Spleen (tissue), 7 donors: ENCODE measurements around the gene EEF1AKMT4.

ENCODE experiments used
- POLR2A ChIP-seq, 3 donors: fragments of 450-650 bp; IDR thresholded peaks; one replicate each; pipeline ENCODE4 v1.5.1; 2017; ENCODE audit warnings: antibody characterized with exemption in 3 of 3, mild to moderate bottlenecking in 1 of 3
- TF ChIP-seq, protein P1 (sequence below), 11 experiments: fragments of 200-600 bp in 7 of 11; fragments of 450-650 bp in 4 of 11; sonication (generic) in 4 of 11; IDR thresholded peaks in 8 of 11; conservative IDR thresholded peaks in 3 of 11; 1 replicate in 7 of 11; 2 replicates in 4 of 11; pipeline versions ENCODE4 v1.4.0 to v1.8.0; 2016 to 2021; ENCODE audit warnings: antibody characterized with exemption in 11 of 11, inconsistent platforms in 4 of 11, mild to moderate bottlenecking in 1 of 11
- donor health status: DM: no; HTN: no; CAD: no; lungs with moderate emphysema.
- donor health status: DM: no; HTN: no; CAD: no.
- donor health status: DM: no; HTN: no; CAD: no.

- TF ChIP-seq, protein P1, sequence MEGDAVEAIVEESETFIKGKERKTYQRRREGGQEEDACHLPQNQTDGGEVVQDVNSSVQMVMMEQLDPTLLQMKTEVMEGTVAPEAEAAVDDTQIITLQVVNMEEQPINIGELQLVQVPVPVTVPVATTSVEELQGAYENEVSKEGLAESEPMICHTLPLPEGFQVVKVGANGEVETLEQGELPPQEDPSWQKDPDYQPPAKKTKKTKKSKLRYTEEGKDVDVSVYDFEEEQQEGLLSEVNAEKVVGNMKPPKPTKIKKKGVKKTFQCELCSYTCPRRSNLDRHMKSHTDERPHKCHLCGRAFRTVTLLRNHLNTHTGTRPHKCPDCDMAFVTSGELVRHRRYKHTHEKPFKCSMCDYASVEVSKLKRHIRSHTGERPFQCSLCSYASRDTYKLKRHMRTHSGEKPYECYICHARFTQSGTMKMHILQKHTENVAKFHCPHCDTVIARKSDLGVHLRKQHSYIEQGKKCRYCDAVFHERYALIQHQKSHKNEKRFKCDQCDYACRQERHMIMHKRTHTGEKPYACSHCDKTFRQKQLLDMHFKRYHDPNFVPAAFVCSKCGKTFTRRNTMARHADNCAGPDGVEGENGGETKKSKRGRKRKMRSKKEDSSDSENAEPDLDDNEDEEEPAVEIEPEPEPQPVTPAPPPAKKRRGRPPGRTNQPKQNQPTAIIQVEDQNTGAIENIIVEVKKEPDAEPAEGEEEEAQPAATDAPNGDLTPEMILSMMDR (IDR thresholded peaks at IDR 0.05 in 8 of 11, conservative IDR thresholded peaks at IDR 0.05 in 3 of 11): no peak
- no peak for TF ChIP-seq POLR2A (IDR thresholded peaks at IDR 0.05)
These were observed 50.9 kb downstream of the EEF1AKMT4 start for GRCh38 chr3:184300378-184300720.
